ENCODE measurements around the gene MYT1.
"Not testable (repeated sequence)": the region's sequence is repeated elsewhere in the genome, so short reads cannot be mapped to it uniquely, and the experiment has no call there.

MYT1 gene

DNA sequence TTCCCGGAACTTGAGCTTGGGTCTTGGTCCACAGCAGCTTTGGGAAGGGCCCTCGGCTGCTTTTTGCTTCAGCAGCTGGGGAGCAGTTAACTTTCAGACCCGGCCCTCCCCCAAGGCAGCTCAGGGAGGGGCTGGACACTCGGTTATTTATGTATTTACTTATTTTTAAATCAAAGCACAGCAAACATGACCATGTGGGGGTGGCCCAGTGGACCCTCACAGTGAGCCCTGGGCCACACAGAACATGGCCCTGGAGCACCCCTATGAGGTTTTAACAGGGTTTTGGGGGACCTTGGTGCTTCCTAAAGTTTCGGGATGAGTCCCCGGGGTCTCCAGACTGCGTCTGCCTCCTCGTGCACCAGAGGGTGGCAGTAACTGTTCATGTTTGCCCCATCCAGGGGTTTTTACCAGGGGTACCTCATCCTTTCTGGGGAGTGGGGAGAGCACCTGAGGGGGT is 30.3 kb upstream of the MYT1 start:
- DNase-seq (ENCODE audit: low read depth), result no peak
- TF ChIP-seq, protein P1, sequence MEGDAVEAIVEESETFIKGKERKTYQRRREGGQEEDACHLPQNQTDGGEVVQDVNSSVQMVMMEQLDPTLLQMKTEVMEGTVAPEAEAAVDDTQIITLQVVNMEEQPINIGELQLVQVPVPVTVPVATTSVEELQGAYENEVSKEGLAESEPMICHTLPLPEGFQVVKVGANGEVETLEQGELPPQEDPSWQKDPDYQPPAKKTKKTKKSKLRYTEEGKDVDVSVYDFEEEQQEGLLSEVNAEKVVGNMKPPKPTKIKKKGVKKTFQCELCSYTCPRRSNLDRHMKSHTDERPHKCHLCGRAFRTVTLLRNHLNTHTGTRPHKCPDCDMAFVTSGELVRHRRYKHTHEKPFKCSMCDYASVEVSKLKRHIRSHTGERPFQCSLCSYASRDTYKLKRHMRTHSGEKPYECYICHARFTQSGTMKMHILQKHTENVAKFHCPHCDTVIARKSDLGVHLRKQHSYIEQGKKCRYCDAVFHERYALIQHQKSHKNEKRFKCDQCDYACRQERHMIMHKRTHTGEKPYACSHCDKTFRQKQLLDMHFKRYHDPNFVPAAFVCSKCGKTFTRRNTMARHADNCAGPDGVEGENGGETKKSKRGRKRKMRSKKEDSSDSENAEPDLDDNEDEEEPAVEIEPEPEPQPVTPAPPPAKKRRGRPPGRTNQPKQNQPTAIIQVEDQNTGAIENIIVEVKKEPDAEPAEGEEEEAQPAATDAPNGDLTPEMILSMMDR (IDR thresholded peaks at IDR 0.05; ENCODE audit: control insufficient read depth, extremely low read depth, insufficient read depth), result peak; percentile 15; the same call in 1 of the 2 replicates
- H3K4me3 ChIP-seq (ENCODE audit: low read depth, low read length), result no peak overlapping the region

DNA sequence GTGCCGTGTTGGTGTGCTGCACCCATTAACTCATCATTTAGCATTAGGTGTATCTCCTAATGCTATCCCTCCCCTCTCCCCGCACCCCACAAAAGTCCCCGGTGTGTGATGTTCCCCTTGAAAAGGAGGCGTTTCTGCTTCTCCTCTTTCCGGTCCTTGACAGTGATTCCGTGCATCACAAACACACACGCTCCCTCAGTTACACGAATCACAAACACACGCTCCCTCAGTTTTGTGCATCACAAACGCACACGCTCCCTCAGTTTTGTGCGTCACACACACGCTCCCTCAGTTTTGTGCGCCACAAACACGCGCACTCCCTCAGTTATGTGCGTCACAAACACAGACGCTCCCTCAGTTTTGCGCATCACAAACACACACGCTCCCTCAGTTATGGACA is 29.5 kb upstream of the MYT1 start:
- not testable (repeated sequence) for H3K4me3 ChIP-seq (ENCODE audit: low read depth, low read length)

DNA sequence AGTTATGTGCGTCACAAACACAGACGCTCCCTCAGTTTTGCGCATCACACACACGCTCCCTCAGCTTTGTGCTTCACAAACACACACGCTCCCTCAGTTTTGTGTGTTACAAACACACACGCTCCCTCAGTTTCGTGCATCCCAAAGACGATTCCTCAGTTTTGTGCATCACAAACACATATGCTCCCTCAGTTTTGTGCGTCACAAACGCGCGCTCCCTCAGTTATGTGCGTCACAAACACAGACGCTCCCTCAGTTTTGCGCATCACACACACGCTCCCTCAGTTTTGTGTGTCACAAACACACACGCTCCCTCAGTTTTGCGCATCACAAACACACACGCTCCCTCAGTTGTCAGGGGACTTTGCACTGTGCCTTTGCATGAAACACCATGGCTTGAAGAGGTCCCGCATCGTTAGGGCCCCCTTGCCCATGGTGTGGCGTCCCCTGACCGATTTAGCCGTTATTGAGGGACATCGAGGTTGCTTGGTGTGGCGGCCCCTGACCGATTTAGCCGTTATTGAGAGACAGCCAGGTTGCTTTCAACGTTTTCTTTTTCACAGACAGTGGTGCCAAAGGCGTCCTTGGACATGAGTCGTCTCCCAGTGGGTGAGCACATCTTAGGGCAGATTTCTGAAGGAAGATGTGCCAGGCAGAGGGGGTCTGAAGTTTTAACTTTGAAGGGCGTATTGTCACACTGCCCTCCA is 28.1 kb upstream of the MYT1 start:
- TF ChIP-seq, protein P1 (IDR thresholded peaks at IDR 0.05; ENCODE audit: control insufficient read depth, extremely low read depth, insufficient read depth), result no peak
- no peak for DNase-seq (ENCODE audit: low read depth)
- no peak overlapping the region for H3K4me3 ChIP-seq (ENCODE audit: low read depth, low read length)

More for the DNA sequence above, 29.5 kb upstream of the MYT1 start:
- DNase-seq (ENCODE audit: low read depth), result not testable (repeated sequence)

DNA sequence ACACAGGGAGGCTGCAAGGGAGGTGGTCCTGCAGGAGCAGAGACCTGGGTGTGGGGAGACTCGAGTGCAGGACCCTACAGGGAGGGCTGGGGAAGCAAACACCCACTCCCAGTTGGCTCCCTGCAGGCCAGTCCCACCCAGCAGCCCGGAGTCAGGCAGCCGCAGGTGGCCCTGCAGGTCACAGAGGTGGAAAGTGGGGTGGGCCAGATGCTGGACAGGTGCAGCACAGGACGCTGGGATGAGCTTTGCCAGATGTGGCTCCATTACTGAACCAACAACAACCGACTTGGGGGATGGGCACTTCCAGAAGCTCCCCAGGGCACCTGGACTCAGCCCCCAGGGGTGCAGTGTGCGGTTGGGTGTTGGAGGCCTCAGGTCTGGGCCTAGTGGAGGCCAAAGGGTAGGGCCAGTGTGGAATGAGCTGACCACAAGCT is 26.6 kb upstream of the MYT1 start:
- TF ChIP-seq, protein P1 (IDR thresholded peaks at IDR 0.05; ENCODE audit: control insufficient read depth, extremely low read depth, insufficient read depth), result no peak
- DNase-seq (ENCODE audit: low read depth), result no peak
- H3K4me3 ChIP-seq (ENCODE audit: low read depth, low read length), result no peak overlapping the region

DNA sequence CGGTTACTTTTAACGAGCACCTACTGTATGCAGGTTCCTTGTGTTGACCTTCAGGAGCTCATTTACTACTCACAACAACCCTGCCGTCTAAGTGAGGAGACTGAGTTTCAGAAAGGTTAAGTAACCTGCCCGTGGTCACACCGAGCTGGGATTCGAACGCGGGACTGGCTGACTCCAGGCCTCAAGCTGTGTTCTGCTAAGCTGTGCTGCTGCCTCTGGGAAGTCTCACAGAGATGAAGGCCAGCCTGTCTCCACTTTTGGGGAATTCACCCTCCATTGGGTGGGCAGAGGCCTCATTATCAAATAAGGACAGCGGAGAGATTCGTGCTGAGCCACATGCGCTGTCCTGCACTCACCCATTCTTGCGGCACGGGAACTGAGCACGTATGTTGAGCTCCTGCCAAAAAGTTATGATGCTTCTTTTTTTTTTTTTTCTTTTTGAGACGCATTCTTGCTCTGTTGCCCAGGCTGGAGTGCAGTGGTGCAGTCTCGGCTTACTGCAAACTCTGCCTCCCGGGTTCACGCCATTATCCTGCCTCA is 25.9 kb upstream of the MYT1 start:
- no peak for DNase-seq (ENCODE audit: low read depth)
- no peak overlapping the region for H3K4me3 ChIP-seq (ENCODE audit: low read depth, low read length)
- TF ChIP-seq, protein P1 (IDR thresholded peaks at IDR 0.05; ENCODE audit: control insufficient read depth, extremely low read depth, insufficient read depth), result no peak

DNA sequence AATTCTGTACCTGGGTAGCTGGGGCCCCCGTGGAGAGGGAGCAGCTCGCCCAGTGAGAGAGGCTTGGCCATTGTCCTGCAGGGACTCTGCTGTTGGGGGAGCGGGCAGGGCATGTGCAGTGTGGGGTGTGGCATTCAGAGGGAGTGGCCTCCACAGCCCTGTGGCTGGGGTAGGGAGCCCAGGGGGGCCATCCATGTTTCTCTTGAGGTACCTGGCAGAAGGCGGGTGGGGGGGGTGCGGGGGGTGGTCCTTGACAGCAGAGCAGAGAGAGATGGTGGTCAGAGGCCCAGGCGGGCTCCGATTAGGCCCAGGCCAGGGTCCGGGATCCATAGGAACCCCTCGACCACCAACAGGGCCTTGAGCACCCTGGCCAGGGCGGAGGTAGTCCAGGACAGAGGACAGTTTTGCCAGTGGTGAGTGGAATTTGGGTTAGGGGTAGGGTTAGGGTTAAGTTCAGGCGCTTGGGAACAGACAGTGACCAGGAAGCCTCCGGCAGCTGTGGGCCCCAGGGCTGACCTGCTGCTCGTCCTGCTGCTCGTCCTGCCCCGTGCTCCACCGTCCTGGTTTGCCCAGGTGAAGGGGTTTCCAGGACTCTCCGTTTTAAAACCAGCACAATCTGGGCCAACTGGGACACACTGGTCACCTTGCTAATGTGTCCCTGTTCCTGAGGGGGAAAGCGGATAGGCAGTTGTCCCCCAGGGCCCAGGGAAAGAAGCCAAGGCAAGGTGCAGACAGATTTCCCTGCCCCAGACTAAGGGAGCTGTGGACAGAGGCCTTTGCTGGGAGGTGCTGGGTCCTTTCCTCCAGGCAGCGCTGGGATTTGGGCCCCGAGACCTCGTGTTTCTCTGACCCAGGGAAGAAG is 24.8 kb upstream of the MYT1 start:
- TF ChIP-seq, protein P1 (IDR thresholded peaks at IDR 0.05; ENCODE audit: control insufficient read depth, extremely low read depth, insufficient read depth), result no peak
- H3K4me3 ChIP-seq (ENCODE audit: low read depth, low read length), result no peak overlapping the region
- DNase-seq (ENCODE audit: low read depth), result no peak

All from LNCaP clone FGC (cell line).